NCI-H345 (cell line): ENCODE data around the gene TIE1.

Experiments used
- DNase-seq: peaks from one replicate; lab custom pipeline; 2025; lab: John Stamatoyannopoulos, UW

The TIE1 gene

DNA sequence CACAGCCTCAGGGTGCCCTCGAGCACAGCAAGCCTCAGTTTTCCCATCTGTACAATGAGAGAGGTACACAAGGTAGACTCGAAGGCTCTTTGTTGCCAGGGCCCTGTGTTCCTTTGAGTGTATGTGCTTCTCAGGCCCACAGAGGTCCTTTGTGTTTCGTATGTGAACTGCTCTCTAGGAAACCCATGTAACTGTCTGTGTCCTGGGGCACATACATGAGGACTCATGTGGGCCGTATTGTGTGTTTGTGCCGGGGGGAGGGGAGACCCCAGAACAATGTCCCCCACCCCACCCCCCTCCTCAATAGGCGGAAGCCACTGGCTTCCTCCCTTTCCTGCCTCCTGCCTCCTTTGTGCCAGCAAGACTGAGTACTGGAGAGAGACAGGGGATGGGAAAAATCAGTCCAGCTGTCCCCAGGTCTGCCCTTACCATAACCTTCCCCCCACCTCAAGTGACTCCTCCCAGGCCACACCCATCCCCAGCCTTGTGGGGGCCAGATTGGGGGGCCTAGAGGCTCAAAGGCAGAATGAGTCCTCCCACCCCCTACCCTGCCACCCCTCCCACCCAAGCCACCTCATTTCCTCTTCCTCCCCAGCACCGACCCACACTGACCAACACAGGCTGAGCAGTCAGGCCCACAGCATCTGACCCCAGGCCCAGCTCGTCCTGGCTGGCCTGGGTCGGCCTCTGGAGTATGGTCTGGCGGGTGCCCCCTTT lies at the start of gene TIE1:
TIE1 (plus strand) TSS at position 605 of the 717 bp plus-strand sequence; CDS start at position 695, 90 bp downstream.
- no peak for DNase-seq

DNA sequence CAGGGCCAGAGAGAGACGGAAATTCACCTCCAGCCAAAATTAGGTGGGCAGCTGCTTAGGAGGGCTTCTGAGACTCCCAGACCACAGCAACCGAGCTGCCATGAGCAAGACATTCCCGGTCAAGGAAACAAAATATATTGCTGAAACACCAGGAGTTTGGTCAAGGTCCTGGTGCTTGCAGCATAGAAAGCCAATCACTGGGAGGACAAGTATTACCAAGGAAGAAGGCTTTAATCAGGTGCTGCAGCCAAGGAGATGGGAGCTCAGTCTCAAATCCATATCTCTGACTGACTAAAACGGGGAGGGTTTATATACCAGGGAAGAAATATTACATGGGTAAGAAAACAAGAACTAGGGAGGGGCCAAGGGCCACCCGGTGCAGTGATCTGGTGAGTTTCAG lies 49.8 kb upstream of the TIE1 start:
- DNase-seq: no peak

DNA sequence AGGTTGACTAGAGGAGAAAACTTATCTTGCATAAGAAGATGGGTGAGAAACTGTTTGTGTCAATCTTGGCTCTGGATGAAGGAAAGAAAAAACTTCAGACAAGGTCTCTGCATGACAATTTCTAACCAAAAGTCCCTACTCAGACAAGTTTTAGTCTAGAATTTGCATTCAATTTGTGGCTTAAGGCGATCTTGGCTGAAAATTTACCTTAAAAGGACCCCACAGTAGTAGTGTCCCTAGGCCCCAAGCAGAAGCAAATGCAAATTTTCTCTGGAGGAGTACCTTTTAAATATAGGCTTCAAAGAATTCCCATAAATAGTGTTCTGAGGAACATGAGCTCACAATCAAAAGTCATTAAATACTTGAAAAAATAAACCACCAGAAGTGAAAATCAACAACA lies 48.6 kb upstream of the TIE1 start:
- DNase-seq: no peak

DNA sequence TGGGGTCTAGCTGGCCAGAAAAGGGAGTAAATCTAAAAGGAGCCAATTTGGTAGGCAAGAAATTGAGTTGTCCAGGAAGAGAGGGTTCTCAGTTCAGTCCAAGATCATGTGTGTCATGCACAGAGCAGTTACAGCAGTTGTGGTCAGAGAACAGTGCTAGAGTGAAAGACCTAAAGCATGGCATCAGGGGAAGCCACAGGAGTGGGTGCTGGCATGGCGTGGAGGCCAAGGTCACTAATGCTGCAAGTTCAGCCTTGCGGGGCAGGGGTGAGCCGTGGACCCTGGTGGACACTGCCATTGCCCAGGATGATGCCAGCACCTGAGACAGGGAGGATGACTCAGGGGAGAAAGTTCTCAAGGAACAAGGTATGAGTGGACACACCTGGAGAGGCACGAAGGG lies 47.6 kb upstream of the TIE1 start:
- DNase-seq: no peak

DNA sequence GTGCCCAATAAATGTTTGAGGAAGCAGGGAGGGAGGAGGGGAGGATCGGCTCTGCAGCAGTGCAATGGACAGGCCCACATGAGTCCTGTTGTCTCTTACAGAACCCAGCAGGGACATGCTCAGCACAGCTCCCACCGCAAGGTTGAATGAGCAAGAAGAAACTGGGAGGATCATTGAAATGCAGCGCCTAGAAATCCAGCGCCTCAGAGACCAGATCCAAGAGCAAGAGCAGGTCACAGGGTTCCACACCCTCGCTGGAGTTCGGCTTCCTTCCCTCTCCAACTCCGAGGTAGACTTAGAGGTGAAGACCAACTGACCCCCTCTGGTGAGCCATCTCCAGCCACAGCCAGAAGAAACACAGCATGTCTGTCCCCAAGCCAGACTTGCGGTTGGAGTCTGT lies 46.9 kb upstream of the TIE1 start:
- no peak for DNase-seq

DNA sequence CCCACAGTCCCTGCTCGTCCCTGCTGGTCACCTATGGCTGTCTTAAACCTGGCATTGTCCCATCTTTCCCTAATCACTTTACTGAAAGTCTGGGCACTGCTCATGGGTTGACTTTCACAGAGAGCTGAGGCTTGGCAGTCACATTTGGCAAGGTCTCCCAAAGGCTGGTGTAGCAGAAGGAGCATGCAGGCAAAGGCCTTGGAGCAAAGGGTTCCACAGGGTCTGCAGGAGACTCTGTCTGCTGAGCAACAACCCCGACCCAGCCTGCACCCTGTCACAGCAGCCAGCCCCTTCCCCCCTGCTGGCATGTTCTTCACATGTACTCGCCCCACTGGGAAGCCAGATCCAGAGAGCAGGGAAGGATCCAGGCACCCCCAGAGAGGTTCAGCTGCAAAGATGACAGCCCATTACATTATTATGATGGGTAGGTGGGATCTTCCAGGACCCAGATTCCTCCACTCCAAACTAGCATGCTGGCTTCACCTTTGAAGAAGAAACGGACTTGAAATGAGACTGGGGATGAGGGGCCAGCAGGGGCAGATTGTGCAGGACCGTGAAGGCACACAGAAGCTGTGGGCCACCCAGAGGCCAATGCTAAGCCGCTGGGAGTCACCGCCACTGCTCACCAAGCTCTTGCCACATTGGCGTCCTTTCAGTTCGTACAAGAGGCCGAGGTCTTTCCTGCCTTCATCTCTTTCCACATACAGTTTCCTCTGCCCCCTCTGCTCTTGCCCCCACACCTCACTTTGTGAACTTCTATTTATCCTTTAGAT lies 45.2 kb upstream of the TIE1 start:
- no peak for DNase-seq

DNA sequence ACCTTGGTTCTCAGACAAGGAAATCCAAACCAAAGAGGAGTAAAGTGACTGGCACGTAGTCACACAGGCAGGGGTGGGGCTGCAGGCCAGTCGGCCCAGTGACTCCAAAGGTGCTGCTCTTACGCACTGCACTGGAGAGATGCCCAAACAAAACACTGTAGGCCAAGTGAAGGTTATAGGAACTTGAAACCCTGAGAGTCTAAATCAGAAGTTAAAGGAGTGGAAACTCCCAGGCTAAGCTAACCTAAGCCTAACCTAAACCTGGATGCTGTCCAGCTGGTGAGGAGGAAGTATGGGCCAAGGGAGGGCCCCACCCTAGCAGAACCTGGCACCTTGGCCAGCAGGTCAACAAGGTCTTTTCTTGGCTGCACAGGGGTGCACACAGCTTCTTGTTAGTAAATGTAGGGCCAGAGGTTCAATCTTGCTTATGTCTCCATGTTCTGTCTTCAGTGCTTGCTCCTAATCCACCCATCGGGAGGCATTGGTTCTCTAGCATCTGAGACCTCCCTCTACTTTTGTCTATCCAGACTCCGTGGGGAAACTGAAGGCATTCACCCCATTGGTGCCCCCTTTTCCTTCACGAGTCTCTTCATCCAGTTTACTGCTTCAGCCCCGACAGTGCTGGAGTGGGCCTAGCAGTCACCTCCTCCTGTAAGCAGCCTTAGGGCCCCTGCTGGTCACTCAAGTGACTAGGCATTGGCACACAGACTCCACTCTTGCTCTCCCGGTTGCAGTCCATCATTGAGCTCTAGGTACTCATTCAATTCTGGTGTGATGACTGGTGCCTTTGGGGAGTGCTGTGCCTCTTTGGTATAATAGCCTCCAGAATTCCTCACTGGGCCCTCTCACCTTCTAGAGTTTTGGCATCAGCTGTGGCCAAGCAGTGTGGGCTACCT lies 43.9 kb upstream of the TIE1 start:
- no peak for DNase-seq

DNA sequence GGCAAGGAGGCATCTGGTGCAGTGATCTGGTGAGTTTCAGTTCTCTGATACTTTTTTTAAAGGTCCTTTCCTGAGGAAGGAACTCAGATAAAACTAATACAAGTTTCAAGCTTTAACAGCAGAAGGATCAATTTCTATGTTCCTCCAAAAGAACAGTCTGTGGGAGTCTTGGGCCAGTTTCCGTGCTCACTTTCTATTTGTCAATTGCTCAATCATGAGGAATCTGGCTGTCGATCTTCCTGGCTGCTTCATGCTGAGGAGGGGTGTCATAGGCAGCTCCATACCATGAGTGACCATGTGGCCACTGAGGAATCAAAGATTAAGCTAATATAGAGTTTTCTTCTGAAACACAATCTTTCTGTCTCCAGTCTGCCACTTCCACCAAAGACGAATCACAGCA lies 42.4 kb upstream of the TIE1 start:
- DNase-seq: no peak

DNA sequence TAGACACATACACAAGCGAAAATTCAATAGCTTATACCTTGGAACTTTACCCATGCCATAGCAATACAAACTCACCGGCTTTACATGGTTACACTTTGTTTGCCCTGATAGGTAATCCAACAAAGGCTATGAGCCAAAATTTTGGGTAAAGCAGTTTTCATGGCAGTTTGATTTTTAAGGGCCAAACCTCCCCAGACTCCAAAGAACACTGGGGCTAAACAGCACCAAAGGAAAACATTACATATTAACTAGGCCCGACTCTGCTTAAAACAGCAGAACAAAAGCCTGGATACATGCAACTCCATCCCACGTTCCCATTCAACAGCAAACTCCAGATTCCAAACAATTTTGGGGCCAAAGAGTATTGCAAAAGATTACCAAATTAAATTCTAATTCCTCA lies 35.4 kb upstream of the TIE1 start:
- DNase-seq: no peak

DNA sequence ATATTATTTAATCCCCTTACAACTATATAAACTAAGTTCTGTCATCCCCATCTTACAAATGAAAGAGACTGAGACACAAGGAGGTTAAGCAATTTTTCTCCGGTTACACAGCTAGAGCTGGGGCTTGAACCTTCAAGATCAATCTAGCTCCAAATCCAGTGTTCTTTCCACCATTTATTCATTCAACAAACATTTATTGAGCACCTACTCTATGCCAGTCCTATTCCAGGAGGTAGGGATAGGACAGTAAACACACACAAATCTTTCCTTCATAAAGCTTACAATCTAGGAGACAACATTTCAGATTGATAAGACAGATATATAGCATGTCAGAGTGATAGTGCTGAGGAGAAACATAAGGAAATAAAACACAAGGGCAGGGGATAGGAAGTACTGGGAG lies 33.9 kb upstream of the TIE1 start:
- no peak for DNase-seq

DNA sequence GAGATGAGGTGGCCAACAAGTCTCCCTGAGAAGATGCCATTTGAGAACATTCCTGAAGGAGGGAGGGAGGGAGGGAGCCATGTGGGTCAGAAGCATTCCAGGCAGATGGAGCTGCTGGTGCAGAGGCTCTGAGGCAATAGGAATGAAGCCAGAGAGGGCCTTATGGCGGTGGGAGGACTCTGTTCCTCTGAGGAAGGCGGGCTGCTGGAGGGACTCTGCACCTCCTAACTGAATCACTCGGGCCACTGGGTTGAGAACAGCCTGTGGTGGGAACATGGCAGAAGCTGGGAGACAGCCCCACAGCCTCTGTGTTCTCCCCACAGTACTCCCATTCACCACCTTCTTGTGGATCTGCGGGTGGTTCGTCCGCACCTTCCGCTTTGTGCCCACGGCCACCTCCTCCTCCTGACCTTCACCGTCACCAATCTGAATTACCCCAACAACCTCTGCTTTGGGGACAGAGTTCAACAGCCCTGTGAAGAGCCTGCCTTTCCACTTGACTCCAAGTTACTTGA lies 33.4 kb upstream of the TIE1 start:
- DNase-seq: no peak

DNA sequence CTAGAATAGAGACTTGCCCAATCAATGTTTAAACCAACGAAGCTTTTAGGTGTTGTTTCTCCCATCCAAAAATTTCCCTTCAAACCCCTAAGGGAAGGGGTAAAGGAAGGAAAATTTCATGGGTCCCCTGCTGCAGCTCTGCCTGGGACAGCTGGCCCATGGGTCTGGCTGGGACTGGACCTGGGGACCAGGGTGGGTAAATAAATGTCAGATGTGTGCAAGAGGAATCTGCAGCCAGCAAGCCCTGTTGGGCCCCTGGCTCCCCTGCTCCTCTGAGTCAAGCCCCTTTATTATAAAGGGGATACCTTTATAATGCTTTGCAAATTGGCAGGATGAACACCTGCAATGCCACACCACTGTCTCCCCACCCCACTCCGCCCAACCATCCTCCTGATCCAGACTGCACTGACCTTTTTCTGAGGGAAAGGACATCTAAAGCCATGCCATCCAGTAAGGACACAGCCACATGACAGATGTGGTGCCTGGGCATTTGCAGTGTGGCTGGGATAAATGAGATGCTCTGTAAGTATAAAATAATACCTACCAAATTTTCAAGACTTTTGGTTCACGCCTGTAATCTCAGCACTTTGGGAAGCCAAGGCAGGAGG lies 32.9 kb upstream of the TIE1 start:
- no peak for DNase-seq

DNA sequence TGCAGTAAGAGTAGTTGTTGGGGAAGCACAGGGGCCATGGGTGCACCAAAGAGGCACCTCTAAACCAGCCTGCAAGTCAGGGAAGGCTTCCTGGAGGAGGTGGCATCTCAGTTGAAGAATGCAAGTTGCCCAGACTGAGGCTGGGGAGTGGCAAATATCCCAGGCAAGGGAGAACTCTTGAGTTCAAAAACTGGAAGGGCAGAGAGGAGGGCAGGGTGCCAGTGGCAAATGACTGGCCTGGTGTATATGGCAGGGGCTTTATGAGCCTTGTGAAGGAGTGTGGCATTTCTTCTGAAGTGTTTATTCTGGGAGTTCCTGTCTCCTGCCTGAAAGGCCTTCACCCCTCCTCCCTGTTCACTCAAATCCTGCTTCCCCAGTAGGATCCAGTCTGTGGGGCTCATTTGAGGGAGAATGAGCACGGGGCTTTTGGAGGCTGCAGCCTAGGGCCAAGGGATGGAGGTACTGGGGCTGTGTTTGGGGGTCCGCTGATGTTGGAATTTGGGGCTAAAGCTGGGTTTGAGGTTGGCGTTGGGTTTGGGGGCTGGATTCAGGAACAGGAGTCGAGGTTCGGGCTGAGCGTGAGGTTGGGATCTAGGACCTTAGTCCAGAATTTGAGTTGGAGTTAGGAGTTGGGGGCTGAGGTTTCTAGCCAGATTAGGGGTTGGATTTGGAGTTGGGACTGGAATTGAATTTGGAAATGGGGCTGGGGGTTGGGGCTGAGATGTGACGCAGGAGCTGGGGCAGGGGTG lies 31.0 kb upstream of the TIE1 start, which contains the start of gene TMEM125:
TMEM125 (plus strand) TSS at position 357 of the 749 bp plus-strand sequence. CDS start 2,740 bp downstream, outside the sequence.
- DNase-seq: no peak

DNA sequence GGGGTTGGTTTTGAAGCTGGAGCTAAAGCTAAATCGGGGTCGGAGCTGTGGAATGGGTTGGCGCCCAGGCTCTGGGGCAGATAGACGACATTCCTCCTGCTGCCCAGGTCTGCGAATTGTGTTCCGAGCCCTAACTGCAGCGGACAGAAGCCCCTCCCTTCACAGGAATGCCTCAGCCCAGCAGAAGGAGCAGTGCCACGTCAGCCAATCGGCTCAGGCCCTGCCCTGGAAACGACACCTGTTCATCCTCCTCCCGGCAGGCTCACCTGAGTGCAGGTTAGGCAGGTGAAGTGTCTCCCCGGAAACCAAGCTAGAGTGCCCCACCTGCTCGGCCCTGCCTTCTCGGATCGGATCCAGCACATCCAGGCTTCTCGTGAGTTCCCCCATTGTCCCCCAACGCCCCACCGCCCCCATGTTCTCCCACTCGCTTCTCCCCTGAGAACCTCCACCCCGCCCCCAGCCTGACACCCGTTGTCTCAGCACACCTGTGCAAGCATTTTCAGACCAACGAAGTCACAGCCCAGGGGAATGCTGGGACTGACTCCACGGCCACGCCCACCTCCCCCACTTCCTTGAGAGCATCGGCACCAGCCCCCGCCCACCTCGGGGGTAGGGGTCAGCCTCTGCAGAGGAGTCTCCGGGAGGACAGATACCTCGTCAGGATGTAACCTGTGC lies 30.2 kb upstream of the TIE1 start:
- peak; percentile 69 for DNase-seq

DNA sequence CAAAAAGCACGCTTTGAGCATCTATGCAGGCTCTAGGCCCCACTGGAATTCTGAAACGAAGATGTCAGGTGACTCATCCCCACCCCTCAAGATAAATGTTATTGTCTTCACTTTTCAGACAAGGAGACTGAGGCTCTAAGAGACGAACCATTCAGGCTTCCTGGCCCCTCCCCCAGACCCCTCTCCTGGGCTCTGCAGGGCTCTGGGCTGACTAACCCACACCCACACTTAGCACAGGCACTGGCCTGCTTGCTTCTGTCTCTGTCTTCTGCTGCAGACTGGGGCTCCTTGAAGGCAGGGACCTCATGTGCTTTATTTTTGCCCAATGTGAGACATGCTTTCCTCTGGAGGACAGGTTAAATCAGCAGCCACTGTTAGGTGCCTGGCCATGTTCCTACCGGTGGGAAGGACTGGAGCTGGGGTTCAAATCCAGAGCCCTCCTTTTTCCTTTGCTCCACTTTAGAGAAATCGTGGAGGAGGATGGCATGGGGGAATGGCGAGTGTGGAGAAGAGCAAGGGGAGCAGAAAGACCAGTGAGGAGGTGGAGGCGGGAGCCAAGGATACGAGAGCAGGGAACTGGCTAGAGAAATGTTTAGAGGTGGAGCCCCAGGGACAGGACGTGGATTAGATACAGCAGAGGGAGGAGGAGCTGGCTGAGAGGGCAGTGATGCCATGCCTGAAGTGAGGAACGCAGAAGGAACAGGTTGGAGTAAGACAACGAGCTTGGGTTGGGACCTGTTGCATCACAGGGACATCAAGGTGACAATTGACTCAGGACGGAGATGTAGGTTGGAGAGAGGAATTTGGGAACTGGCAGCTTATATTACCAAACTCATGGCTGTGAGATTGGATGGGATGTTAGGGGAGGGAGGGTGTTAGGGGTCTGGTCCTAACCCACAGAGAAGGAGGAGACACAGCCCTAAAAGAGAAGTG lies 29.3 kb upstream of the TIE1 start:
- DNase-seq: no peak

DNA sequence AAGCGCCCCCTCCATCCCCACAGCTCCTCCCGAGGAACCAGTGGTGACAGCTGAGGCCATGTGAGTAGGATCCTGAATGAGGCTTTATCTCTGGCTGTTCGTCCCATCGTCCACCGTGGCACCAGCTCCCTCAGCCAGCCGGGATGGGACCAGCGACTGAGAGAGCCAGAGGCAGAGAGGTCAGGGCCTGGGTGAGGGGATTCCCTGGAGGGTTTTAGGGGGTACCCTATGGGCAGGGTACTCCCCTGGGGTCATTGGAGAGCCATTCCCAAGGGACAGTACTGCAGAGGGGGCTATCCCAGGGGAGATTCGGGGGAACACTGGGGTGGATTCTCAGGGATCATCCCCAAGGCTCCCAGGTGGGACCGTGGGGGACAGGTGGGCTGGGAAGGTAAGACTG lies 28.6 kb upstream of the TIE1 start:
- no peak for DNase-seq

DNA sequence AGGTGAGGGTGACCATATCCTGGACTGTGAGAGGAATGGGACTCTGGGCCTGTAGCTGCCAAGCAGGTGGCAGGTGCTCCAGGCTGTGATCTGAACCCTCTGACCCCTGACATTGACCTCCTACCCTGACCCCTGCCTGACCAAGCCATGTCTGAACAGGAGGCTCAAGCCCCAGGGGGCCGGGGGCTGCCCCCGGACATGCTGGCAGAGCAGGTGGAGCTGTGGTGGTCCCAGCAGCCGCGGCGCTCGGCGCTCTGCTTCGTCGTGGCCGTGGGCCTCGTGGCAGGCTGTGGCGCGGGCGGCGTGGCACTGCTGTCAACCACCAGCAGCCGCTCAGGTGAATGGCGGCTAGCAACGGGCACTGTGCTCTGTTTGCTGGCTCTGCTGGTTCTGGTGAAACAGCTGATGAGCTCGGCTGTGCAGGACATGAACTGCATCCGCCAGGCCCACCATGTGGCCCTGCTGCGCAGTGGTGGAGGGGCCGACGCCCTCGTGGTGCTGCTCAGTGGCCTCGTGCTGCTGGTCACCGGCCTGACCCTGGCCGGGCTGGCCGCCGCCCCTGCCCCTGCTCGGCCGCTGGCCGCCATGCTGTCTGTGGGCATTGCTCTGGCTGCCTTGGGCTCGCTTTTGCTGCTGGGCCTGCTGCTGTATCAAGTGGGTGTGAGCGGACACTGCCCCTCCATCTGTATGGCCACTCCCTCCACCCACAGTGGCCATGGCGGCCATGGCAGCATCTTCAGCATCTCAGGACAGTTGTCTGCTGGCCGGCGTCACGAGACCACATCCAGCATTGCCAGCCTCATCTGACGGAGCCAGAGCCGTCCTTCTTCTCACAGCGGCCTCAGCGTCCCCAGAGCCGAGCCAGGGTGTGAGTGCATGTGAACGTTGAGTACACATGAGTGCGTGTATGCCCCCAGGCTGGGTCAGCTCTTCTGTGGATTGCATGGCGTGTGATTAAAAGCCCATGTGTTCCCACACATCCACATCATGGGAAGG lies 27.9 kb upstream of the TIE1 start:
- DNase-seq: no peak

DNA sequence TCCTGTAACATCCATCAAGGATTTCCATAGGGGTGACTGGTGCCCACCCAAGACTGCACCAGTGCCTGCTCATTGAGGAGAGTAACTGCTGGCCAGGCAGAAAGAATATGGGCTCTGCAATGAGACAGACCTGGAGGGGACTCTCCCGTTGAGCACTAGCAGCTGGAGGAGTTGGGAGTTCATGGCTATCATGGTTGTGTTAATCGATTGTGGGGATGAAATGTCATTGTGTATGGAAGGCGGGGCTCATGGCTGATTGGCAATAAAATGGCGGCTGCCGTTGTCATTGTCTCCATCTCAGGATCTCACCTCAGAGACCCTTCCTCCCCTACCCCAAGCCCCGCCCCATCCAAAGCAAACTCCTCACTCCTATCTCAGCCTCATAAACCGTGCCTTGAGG lies 27.1 kb upstream of the TIE1 start:
- no peak for DNase-seq
